ENCODE data around the gene CYP3A5. TPM values are rescaled to one million over a fixed set of nuclear protein-coding genes. Genes with fewer than 3 reads are reported as not detected.

The CYP3A5 gene
- total and polyA plus RNA-seq, 9 of the 15 experiments (the other 6 are each of a cell fraction or from before 2014, with no cell fraction given) = 0.73 to 2.8 (median 1.5) TPM

DNA sequence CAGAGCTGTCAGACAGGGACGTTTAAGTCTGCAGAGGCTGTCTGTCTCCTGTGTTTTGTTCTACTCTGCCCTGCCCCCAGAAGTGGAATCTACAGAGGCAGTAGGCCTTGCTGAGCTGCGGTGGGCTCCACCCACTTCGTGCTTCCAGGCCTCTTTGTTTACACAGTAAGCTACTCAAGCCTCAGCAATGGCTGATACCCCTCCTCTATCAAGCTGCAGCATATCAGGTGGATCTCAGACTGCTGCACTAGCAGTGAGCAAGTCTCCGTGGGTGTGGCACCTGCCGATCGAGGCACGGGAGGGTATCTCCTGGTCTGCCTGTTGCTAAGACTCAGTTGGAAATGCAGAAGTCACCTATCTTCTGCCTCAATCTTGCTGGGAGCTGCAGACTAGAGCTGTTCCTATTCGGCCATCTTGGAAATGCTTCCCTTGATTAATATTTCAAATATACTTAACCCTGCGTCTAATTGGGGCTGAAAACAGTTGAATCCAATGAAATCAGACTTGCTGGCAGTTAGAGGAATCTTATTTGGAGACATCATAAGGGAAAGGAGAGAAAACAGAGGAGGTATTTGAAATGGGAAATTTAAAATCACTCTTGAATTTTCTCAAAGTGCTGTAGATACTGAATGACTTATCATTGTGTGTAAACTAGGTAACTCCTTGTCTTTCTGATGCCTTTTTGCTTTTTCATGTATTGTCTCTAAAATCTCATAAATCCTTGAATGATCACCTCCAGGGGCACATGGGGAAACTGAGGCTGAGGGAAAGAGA is 13.8 kb upstream of the CYP3A5 start (continued):
- TF ChIP-seq, protein P1, sequence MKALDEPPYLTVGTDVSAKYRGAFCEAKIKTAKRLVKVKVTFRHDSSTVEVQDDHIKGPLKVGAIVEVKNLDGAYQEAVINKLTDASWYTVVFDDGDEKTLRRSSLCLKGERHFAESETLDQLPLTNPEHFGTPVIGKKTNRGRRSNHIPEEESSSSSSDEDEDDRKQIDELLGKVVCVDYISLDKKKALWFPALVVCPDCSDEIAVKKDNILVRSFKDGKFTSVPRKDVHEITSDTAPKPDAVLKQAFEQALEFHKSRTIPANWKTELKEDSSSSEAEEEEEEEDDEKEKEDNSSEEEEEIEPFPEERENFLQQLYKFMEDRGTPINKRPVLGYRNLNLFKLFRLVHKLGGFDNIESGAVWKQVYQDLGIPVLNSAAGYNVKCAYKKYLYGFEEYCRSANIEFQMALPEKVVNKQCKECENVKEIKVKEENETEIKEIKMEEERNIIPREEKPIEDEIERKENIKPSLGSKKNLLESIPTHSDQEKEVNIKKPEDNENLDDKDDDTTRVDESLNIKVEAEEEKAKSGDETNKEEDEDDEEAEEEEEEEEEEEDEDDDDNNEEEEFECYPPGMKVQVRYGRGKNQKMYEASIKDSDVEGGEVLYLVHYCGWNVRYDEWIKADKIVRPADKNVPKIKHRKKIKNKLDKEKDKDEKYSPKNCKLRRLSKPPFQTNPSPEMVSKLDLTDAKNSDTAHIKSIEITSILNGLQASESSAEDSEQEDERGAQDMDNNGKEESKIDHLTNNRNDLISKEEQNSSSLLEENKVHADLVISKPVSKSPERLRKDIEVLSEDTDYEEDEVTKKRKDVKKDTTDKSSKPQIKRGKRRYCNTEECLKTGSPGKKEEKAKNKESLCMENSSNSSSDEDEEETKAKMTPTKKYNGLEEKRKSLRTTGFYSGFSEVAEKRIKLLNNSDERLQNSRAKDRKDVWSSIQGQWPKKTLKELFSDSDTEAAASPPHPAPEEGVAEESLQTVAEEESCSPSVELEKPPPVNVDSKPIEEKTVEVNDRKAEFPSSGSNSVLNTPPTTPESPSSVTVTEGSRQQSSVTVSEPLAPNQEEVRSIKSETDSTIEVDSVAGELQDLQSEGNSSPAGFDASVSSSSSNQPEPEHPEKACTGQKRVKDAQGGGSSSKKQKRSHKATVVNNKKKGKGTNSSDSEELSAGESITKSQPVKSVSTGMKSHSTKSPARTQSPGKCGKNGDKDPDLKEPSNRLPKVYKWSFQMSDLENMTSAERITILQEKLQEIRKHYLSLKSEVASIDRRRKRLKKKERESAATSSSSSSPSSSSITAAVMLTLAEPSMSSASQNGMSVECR (CRISPR knock-in tag; IDR thresholded peaks at IDR 0.05) = no peak
- TF ChIP-seq, protein P2, sequence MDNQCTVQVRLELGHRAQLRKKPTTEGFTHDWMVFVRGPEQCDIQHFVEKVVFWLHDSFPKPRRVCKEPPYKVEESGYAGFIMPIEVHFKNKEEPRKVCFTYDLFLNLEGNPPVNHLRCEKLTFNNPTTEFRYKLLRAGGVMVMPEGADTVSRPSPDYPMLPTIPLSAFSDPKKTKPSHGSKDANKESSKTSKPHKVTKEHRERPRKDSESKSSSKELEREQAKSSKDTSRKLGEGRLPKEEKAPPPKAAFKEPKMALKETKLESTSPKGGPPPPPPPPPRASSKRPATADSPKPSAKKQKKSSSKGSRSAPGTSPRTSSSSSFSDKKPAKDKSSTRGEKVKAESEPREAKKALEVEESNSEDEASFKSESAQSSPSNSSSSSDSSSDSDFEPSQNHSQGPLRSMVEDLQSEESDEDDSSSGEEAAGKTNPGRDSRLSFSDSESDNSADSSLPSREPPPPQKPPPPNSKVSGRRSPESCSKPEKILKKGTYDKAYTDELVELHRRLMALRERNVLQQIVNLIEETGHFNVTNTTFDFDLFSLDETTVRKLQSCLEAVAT (IDR thresholded peaks at IDR 0.05) = peak; percentile 51 to 55; a peak in 1 of 4 replicates
- TF ChIP-seq HLTF (IDR thresholded peaks at IDR 0.05) (no peak), FIP1L1 (IDR thresholded peaks at IDR 0.05; ENCODE audit: low read depth, low read length, poor library complexity, severe bottlenecking) (no peak), NR2C2 (CRISPR knock-in tag; IDR thresholded peaks at IDR 0.05) (no peak), NR2C2 (tag; IDR thresholded peaks at IDR 0.05) (peak; percentile 57), ZNF445 (CRISPR knock-in tag; IDR thresholded peaks at IDR 0.05; ENCODE audit: low read depth) (no peak), SMARCA5 (IDR thresholded peaks at IDR 0.05) (no peak; the same call in 1 of the 2 replicates), KLF10 (CRISPR knock-in tag; IDR thresholded peaks at IDR 0.05) (no peak)
- TF ChIP-seq, protein P3, sequence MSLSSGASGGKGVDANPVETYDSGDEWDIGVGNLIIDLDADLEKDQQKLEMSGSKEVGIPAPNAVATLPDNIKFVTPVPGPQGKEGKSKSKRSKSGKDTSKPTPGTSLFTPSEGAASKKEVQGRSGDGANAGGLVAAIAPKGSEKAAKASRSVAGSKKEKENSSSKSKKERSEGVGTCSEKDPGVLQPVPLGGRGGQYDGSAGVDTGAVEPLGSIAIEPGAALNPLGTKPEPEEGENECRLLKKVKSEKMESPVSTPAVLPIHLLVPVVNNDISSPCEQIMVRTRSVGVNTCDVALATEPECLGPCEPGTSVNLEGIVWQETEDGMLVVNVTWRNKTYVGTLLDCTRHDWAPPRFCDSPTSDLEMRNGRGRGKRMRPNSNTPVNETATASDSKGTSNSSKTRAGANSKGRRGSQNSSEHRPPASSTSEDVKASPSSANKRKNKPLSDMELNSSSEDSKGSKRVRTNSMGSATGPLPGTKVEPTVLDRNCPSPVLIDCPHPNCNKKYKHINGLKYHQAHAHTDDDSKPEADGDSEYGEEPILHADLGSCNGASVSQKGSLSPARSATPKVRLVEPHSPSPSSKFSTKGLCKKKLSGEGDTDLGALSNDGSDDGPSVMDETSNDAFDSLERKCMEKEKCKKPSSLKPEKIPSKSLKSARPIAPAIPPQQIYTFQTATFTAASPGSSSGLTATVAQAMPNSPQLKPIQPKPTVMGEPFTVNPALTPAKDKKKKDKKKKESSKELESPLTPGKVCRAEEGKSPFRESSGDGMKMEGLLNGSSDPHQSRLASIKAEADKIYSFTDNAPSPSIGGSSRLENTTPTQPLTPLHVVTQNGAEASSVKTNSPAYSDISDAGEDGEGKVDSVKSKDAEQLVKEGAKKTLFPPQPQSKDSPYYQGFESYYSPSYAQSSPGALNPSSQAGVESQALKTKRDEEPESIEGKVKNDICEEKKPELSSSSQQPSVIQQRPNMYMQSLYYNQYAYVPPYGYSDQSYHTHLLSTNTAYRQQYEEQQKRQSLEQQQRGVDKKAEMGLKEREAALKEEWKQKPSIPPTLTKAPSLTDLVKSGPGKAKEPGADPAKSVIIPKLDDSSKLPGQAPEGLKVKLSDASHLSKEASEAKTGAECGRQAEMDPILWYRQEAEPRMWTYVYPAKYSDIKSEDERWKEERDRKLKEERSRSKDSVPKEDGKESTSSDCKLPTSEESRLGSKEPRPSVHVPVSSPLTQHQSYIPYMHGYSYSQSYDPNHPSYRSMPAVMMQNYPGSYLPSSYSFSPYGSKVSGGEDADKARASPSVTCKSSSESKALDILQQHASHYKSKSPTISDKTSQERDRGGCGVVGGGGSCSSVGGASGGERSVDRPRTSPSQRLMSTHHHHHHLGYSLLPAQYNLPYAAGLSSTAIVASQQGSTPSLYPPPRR (CRISPR knock-in tag; IDR thresholded peaks at IDR 0.05; ENCODE audit: borderline replicate concordance) = no peak
- TF ChIP-seq, protein P4, sequence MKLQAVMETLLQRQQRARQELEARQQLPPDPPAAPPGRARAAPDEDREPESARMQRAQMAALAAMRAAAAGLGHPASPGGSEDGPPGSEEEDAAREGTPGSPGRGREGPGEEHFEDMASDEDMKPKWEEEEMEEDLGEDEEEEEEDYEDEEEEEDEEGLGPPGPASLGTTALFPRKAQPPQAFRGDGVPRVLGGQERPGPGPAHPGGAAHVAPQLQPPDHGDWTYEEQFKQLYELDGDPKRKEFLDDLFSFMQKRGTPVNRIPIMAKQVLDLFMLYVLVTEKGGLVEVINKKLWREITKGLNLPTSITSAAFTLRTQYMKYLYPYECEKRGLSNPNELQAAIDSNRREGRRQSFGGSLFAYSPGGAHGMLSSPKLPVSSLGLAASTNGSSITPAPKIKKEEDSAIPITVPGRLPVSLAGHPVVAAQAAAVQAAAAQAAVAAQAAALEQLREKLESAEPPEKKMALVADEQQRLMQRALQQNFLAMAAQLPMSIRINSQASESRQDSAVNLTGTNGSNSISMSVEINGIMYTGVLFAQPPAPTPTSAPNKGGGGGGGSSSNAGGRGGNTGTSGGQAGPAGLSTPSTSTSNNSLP (IDR thresholded peaks at IDR 0.05; ENCODE audit: borderline replicate concordance, low read depth, low read length) = peak; percentile 90; the same call in 1 of the 2 replicates
- TF ChIP-seq, protein P5, sequence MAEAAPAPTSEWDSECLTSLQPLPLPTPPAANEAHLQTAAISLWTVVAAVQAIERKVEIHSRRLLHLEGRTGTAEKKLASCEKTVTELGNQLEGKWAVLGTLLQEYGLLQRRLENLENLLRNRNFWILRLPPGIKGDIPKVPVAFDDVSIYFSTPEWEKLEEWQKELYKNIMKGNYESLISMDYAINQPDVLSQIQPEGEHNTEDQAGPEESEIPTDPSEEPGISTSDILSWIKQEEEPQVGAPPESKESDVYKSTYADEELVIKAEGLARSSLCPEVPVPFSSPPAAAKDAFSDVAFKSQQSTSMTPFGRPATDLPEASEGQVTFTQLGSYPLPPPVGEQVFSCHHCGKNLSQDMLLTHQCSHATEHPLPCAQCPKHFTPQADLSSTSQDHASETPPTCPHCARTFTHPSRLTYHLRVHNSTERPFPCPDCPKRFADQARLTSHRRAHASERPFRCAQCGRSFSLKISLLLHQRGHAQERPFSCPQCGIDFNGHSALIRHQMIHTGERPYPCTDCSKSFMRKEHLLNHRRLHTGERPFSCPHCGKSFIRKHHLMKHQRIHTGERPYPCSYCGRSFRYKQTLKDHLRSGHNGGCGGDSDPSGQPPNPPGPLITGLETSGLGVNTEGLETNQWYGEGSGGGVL (CRISPR knock-in tag; IDR thresholded peaks at IDR 0.05) = no peak

All from K562 (cell line).